ENCODE data around the gene C1QTNF9B.

DNA sequence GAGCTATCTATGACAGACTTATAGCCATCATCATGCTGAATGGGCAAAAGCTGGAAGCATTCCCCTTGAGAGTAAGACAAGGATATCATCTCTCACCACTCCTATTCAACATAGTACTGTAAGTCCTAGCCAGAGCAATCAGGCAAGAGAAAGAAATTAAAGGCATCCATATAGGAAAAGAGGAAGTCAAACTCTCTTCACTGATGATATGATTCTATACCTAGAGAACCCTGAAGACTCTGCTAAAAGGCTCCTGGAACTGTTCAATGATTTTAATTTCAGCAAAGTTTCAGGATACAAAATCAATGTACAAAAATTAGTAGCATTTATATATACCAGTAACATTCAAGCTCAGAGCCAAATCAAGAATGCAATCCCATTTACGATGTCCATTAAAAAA lies 21.7 kb upstream of the C1QTNF9B start:
- TF ChIP-seq CEBPB (IDR thresholded peaks at IDR 0.05; ENCODE audit: low read depth, low read length) (no peak), SIX5 (IDR thresholded peaks at IDR 0.05; ENCODE audit: low read depth, low read length) (no peak), POLR2AphosphoS5 (IDR thresholded peaks at IDR 0.05; ENCODE audit: low read depth, low read length) (no peak), RNF2 (IDR thresholded peaks at IDR 0.05; ENCODE audit: borderline replicate concordance, low read depth, low read length, missing control alignments, poor library complexity, severe bottlenecking) (no peak), POLR2A (IDR thresholded peaks at IDR 0.05; ENCODE audit: control extremely low read depth in 1 of 2, low read depth in 2 of 2, low read length in 2 of 2) (no peak), SAP30 (IDR thresholded peaks at IDR 0.05; ENCODE audit: insufficient read depth, insufficient replicate concordance, low read length) (no peak)
- TF ChIP-seq, protein P1, sequence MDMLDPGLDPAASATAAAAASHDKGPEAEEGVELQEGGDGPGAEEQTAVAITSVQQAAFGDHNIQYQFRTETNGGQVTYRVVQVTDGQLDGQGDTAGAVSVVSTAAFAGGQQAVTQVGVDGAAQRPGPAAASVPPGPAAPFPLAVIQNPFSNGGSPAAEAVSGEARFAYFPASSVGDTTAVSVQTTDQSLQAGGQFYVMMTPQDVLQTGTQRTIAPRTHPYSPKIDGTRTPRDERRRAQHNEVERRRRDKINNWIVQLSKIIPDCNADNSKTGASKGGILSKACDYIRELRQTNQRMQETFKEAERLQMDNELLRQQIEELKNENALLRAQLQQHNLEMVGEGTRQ (IDR thresholded peaks at IDR 0.05; ENCODE audit: low read length) = no peak
- TF ChIP-seq, protein P2, sequence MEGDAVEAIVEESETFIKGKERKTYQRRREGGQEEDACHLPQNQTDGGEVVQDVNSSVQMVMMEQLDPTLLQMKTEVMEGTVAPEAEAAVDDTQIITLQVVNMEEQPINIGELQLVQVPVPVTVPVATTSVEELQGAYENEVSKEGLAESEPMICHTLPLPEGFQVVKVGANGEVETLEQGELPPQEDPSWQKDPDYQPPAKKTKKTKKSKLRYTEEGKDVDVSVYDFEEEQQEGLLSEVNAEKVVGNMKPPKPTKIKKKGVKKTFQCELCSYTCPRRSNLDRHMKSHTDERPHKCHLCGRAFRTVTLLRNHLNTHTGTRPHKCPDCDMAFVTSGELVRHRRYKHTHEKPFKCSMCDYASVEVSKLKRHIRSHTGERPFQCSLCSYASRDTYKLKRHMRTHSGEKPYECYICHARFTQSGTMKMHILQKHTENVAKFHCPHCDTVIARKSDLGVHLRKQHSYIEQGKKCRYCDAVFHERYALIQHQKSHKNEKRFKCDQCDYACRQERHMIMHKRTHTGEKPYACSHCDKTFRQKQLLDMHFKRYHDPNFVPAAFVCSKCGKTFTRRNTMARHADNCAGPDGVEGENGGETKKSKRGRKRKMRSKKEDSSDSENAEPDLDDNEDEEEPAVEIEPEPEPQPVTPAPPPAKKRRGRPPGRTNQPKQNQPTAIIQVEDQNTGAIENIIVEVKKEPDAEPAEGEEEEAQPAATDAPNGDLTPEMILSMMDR (IDR thresholded peaks at IDR 0.05; ENCODE audit: control extremely low read depth in 1 of 3, insufficient read depth in 1 of 3, low read depth in 1 of 3, low read length in 3 of 3) = no peak
- TF ChIP-seq, protein P3, sequence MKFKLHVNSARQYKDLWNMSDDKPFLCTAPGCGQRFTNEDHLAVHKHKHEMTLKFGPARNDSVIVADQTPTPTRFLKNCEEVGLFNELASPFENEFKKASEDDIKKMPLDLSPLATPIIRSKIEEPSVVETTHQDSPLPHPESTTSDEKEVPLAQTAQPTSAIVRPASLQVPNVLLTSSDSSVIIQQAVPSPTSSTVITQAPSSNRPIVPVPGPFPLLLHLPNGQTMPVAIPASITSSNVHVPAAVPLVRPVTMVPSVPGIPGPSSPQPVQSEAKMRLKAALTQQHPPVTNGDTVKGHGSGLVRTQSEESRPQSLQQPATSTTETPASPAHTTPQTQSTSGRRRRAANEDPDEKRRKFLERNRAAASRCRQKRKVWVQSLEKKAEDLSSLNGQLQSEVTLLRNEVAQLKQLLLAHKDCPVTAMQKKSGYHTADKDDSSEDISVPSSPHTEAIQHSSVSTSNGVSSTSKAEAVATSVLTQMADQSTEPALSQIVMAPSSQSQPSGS (IDR thresholded peaks at IDR 0.05; ENCODE audit: low read length) = no peak
